Measurements from ENCODE around the gene ITPKA.

The ITPKA gene

GRCh38 chr15:41546851-41547786 is 53.4 kb downstream of the ITPKA start:
- H3K4me3 ChIP-seq (ENCODE audit: low read depth, low read length), result no peak overlapping the region
- no peak overlapping the region for H3K4me2 ChIP-seq (ENCODE audit: low read length)
- TF ChIP-seq CTCF (IDR thresholded peaks at IDR 0.05), result no peak
- no peak overlapping the region for H3K9ac ChIP-seq
- H3K79me2 ChIP-seq, result no peaks in the 10 kb centered on the region
- no peaks in the 10 kb centered on the region for H3K36me3 ChIP-seq (ENCODE audit: control insufficient read depth, insufficient read depth, low read length)
- no peak overlapping the region for H2AFZ ChIP-seq
- H3K27me3 ChIP-seq (ENCODE audit: control insufficient read depth, insufficient read depth, low read length), result no peaks in the 10 kb centered on the region
- H3K4me1 ChIP-seq, result no peaks in the 10 kb centered on the region
- no peaks in the 10 kb centered on the region for H3K9me3 ChIP-seq (ENCODE audit: control insufficient read depth, low read length)
- no peak overlapping the region for H3K27ac ChIP-seq

GRCh38 chr15:41550066-41550775 is 56.5 kb downstream of the ITPKA start:
- Histone ChIP-seq H3K27me3 (ENCODE audit: control insufficient read depth, insufficient read depth, low read length) (no peaks in the 10 kb centered on the region), H3K9me3 (ENCODE audit: control insufficient read depth, low read length) (no peaks in the 10 kb centered on the region), H3K36me3 (ENCODE audit: control insufficient read depth, insufficient read depth, low read length) (no peaks in the 10 kb centered on the region), H3K4me1 (no peaks in the 10 kb centered on the region), H3K79me2 (no peaks in the 10 kb centered on the region), H3K27ac (no peak overlapping the region), H2AFZ (no peak overlapping the region), H3K9ac (no peak overlapping the region), H3K4me3 (ENCODE audit: low read depth, low read length) (no peak overlapping the region), H3K4me2 (ENCODE audit: low read length) (no peak overlapping the region)
- no peak for TF ChIP-seq CTCF (IDR thresholded peaks at IDR 0.05)
